ENCODE results near the gene NT5DC1.

Gene NT5DC1

DNA sequence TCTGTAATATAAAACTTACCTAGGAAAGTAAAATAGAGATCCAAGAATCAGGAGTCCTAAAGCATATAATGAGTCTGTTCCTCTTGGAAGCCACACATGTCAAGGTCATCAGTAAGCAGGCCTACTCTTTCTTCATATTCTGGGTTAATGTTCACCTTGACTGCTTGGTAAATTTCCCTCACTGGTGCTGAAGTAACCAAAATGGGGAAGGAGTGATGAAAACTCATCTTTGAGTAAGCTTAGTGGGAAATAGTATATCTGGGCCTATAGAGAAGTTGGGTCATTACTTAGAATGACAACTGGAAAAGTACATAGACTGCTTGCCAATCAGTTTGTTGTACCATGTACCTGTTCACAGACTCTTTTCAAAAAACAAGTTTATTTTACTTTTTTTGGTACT is 146.6 kb downstream of the NT5DC1 start:
- POLR2A ChIA-PET, result no interaction called here
- no peak overlapping the region for H3K27ac ChIP-seq (ENCODE audit: extremely low read depth, low read depth, low read length)
- H3K4me3 ChIP-seq (ENCODE audit: low read depth, low read length), result no peak overlapping the region
- H3K9me3 ChIP-seq (ENCODE audit: control insufficient read depth, insufficient read depth, low read depth, low read length), result no peaks in the 10 kb centered on the region
- H3K36me3 ChIP-seq (ENCODE audit: control insufficient read depth in 2 of 2, insufficient read depth in 1 of 2, low read length in 2 of 2), result peaks cover 0 to 11% of the 10 kb centered on the region in 2 experiments; a peak in 1 of 3 replicates
- CTCF ChIA-PET, result interaction anchor here (0.6 to 1.4 kb wide), 3 partner anchors 22 to 1390 kb away, joined by 3 to 4 read pairs (median 3); no protein-coding TSS in a partner anchor
- peaks cover 26% of the 10 kb centered on the region; the same call in 1 of the 2 replicates for H3K4me1 ChIP-seq (ENCODE audit: control insufficient read depth, insufficient read depth, low read length)
- TF ChIP-seq ZNF174 (tag by site-specific recombination; IDR thresholded peaks at IDR 0.05) (no peak), ZNF184 (tag by site-specific recombination; IDR thresholded peaks at IDR 0.05) (no peak), ZNF791 (tag by site-specific recombination; IDR thresholded peaks at IDR 0.05) (no peak)
- TF ChIP-seq, protein P1, sequence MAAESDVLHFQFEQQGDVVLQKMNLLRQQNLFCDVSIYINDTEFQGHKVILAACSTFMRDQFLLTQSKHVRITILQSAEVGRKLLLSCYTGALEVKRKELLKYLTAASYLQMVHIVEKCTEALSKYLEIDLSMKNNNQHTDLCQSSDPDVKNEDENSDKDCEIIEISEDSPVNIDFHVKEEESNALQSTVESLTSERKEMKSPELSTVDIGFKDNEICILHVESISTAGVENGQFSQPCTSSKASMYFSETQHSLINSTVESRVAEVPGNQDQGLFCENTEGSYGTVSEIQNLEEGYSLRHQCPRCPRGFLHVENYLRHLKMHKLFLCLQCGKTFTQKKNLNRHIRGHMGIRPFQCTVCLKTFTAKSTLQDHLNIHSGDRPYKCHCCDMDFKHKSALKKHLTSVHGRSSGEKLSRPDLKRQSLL (tag by site-specific recombination; IDR thresholded peaks at IDR 0.05), result no peak

DNA sequence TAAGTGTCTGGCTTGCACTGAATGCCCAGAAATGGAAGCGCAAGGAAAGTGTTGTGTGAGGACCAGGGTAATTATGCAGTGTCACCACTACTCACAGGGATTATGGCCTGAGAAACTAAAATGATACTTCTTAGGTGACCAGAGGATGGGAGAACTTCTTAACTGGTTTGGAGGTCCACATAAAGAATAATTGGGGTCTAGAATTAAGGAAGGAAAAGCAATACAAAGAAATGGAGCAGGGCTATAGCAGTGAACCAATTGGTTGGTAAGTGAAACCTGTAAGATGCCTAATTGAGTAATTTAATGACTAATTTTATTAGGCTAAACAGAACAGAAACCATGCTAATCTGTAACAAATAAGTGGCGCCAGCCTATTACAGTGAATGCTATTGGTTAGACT is 147.9 kb downstream of the NT5DC1 start:
- ChIA-PET POLR2A (no interaction called here), CTCF (interaction anchor here (1.3 kb wide), 1 partner anchor 22 kb away, joined by 3 read pairs; no protein-coding TSS in a partner anchor)
- Histone ChIP-seq H3K4me1 (ENCODE audit: control insufficient read depth, insufficient read depth, low read length) (peaks cover 22% of the 10 kb centered on the region; the same call in 1 of the 2 replicates), H3K36me3 (ENCODE audit: control insufficient read depth in 2 of 2, insufficient read depth in 1 of 2, low read length in 2 of 2) (peaks cover 0 to 15% of the 10 kb centered on the region in 2 experiments; a peak in 1 of 3 replicates), H3K4me3 (ENCODE audit: low read depth, low read length) (no peak overlapping the region), H3K9me3 (ENCODE audit: control insufficient read depth, insufficient read depth, low read depth, low read length) (no peaks in the 10 kb centered on the region), H3K27ac (ENCODE audit: extremely low read depth, low read depth, low read length) (no peak overlapping the region)
- TF ChIP-seq, protein P2, sequence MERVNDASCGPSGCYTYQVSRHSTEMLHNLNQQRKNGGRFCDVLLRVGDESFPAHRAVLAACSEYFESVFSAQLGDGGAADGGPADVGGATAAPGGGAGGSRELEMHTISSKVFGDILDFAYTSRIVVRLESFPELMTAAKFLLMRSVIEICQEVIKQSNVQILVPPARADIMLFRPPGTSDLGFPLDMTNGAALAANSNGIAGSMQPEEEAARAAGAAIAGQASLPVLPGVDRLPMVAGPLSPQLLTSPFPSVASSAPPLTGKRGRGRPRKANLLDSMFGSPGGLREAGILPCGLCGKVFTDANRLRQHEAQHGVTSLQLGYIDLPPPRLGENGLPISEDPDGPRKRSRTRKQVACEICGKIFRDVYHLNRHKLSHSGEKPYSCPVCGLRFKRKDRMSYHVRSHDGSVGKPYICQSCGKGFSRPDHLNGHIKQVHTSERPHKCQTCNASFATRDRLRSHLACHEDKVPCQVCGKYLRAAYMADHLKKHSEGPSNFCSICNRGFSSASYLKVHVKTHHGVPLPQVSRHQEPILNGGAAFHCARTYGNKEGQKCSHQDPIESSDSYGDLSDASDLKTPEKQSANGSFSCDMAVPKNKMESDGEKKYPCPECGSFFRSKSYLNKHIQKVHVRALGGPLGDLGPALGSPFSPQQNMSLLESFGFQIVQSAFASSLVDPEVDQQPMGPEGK (tag by site-specific recombination; IDR thresholded peaks at IDR 0.05), result no peak
- peak; percentile 97 for TF ChIP-seq ZNF133 (tag by site-specific recombination; IDR thresholded peaks at IDR 0.05)

DNA sequence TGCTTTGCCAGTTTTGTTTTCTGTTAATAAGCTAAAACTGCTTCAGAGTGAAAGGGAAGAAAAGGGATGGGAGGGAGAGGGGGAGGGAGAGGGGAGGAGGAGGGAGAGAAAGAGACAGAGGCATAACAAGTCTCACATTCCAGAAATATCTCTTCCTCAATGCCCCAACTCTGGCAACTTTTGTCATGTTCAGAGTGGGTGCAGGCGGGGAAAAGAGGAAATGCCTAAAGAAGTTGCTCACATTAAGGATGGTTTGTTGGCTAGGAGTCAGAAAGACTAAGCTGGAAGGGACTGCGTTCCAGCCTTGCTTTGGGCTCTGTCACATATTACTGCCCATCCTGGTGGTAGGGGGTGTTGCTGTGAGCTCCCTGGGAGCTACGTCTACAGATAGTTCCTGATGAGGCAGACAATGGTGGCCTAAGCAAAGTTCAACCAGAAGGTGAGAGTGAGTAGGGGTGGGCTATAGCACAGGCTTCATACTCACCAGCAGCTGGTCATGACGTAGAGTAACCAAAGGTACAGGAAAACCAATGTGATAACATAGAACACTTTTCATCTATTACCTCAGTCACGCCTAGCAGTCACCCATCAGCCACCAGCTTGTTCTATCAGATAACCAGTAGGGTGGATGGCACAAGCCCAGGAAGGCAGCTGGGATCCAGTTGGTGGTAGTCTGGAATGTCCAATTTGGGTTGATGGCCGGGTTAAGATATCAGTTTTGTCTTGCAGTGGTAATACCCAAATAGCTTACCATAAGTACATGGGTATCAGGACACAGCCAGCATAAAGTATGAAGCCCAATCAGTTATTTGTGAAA is 151.1 kb downstream of the NT5DC1 start:
- peaks cover 0 to 15% of the 10 kb centered on the region in 2 experiments; a peak in 1 of 3 replicates for H3K36me3 ChIP-seq (ENCODE audit: control insufficient read depth in 2 of 2, insufficient read depth in 1 of 2, low read length in 2 of 2)
- no peaks in the 10 kb centered on the region for H3K9me3 ChIP-seq (ENCODE audit: control insufficient read depth, insufficient read depth, low read depth, low read length)
- peak overlapping the region; percentile 22 for H3K4me3 ChIP-seq (ENCODE audit: low read depth, low read length)
- CTCF ChIA-PET, result interaction anchor here (0.6 to 3.6 kb wide), 6 partner anchors 17 to 311 kb away, joined by 3 to 26 read pairs (median 3); no protein-coding TSS in a partner anchor
- peaks cover 11% of the 10 kb centered on the region; the same call in 1 of the 2 replicates for H3K4me1 ChIP-seq (ENCODE audit: control insufficient read depth, insufficient read depth, low read length)
- H3K27ac ChIP-seq (ENCODE audit: extremely low read depth, low read depth, low read length), result no peak overlapping the region
- TF ChIP-seq, protein P3, sequence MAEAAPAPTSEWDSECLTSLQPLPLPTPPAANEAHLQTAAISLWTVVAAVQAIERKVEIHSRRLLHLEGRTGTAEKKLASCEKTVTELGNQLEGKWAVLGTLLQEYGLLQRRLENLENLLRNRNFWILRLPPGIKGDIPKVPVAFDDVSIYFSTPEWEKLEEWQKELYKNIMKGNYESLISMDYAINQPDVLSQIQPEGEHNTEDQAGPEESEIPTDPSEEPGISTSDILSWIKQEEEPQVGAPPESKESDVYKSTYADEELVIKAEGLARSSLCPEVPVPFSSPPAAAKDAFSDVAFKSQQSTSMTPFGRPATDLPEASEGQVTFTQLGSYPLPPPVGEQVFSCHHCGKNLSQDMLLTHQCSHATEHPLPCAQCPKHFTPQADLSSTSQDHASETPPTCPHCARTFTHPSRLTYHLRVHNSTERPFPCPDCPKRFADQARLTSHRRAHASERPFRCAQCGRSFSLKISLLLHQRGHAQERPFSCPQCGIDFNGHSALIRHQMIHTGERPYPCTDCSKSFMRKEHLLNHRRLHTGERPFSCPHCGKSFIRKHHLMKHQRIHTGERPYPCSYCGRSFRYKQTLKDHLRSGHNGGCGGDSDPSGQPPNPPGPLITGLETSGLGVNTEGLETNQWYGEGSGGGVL (tag by site-specific recombination; IDR thresholded peaks at IDR 0.05), result peak; percentile 24; the same call in 1 of the 2 replicates
- peak; percentile 68; the same call in 1 of the 2 replicates for TF ChIP-seq ZNF600 (tag by site-specific recombination; IDR thresholded peaks at IDR 0.05)
- TF ChIP-seq, protein P4, sequence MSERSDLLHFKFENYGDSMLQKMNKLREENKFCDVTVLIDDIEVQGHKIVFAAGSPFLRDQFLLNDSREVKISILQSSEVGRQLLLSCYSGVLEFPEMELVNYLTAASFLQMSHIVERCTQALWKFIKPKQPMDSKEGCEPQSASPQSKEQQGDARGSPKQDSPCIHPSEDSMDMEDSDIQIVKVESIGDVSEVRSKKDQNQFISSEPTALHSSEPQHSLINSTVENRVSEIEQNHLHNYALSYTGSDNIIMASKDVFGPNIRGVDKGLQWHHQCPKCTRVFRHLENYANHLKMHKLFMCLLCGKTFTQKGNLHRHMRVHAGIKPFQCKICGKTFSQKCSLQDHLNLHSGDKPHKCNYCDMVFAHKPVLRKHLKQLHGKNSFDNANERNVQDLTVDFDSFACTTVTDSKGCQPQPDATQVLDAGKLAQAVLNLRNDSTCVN (tag by site-specific recombination; optimal IDR thresholded peaks at IDR 0.05), result no peak
- POLR2A ChIA-PET, result interaction anchor here (1.0 kb wide), 1 partner anchor 319 kb away, joined by 3 read pairs; no protein-coding TSS in a partner anchor
